Activated CD8-positive, alpha-beta memory T cell treated with anti-CD3 and anti-CD28 coated beads for 1 hour (primary cell): ENCODE results near the gene KRTAP5-5.
"Not testable (repeated sequence)": the region's sequence is repeated elsewhere in the genome, so short reads cannot be mapped to it uniquely, and the experiment has no call there.

ENCODE experiments used
- DNase-seq, 2 donors: peaks; one replicate each; pipeline ENCODE4 v3.0.0-alpha.2; 2020; ENCODE audit warnings: low read depth in 1 of 2; ENCODE audit errors: extremely low read depth in 1 of 2

KRTAP5-5 gene

GRCh38 chr11:1654388-1655167 lies 25.0 kb downstream of the KRTAP5-5 start:
- DNase-seq, result no peak

GRCh38 chr11:1655168-1656060 lies 25.8 kb downstream of the KRTAP5-5 start:
- no peak for DNase-seq

- no peak for DNase-seq
Measured at GRCh38 chr11:1656061-1656441, 26.5 kb downstream of the KRTAP5-5 start.

DNA sequence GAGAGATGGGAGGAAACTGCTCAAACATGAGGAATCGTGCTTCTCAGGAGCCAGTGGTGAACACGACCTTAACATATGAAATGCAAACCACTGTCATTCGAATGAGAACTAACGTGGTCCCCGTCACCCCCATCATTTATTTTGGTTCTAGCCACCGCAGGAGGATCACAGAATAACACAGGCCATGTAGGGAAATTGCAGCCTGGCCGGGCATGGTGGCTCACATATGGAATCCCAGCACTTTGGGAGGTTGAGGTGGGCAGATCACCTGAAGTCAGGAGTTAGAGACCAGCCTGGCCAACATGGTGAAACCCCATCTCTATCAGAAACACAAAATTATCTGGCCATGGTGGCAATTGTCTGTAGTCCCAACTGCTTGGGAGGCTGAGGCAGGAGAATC lies 27.1 kb downstream of the KRTAP5-5 start:
- no peak for DNase-seq

DNA sequence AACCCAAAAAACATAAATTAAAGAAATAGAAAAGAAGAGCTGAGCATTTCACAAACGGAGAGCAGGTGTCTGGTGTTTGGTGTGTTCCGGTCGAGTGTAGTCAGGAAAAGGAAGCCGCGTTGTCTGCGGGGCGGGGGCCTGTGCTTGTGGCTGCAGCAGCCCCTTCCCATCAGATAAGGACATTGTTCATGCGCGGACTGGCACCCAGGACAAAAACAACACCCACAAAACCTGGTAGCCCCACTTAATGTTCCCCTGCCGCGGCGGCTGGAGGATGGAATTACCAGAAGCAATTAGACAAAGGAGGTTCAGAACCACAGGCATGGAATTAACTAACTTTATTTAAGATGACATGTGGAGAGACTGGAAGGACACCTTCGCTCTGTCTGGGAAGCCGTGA lies 29.9 kb downstream of the KRTAP5-5 start:
- no peak for DNase-seq

GRCh38 chr11:1660111-1660867 lies 30.7 kb downstream of the KRTAP5-5 start:
- no peak for DNase-seq

DNA sequence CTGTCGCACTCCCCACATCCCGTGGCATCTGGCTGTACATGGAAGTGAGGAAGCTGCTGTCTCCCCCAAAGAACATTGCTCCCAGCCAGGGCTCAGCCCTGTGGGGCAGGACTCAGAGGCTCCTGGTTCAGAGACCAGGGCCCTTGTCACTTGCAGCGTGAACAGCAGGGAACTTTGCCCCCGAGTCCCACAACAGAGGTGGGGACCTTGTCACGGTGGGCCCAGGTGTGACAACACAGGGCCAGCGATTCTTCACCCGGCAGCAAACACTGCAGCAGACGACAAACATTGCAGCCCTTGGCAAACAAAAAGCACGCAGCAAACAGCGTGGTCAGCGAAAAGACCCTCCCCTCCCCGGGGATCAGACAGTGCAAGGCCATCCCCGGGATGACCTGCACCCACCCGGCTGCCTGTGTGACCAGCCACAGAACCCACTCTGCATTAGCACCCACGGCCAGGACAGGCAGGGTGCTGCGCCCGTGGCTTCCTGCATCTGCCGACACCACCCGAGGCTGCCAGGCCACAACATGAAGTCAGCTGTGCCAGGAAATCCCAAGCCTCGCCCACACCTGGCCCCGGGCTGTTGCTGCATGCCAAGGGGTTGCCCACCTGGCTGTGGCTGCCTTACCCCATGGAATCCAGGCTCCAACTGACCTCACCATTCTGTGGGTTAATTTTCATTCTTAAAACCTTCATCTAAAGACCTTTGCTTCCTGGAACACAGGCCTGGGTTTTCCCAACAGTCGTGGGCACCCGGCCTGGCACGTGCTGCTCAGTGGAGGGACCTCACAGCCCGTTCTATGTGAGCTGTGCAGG lies 32.1 kb downstream of the KRTAP5-5 start:
- DNase-seq, result not testable (repeated sequence)

DNA sequence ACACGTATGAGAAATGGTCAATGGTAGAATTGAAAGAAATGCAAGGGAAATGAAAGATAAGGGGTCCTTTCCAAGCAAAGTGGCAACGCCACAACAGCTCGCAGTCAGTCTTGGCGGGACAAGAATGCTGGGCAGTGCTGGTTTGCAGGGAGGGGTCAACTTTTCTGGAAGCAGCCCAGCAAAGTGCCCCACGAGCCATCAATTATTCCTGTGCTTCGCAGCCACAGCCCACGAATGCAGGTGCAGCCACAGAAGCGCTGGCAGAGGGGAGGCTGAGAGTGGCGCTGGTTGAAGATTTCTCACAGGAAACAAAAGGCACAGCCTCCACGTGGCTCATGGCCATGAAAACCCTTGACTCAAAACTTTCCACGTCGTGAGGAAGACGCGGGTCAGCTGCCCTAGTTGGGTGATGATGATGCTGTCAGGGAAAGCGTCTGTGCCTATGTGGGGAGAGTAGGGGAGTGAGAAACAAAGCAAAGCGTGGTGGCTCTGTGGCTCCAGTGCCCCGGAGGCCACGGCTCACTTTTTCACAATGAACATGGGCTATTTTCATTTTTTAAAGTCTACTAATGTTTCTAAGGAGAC lies 33.2 kb downstream of the KRTAP5-5 start:
- DNase-seq, result not testable (repeated sequence)

DNA sequence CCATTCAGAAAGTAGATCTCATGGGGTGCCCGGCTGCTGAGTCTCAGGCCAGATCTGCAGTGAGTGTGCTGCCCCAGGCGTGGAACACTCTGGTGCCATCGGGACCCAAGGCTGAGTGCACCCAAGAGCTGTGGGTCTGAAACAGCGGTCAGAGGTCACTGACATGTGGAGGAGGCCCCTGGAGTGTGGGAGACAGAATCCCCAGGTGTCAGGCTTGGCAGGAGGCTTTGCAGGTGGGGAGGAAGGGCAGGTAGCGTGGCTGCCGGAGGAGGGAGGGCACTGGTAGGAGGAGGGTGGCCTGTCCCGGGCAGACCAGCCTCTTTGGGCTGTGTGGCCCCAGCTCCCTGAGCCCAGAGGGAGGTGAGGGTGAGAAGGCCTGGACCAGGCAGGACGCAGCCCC lies 35.7 kb downstream of the KRTAP5-5 start:
- no peak for DNase-seq

GRCh38 chr11:1667121-1667850 lies 37.7 kb downstream of the KRTAP5-5 start:
- no peak for DNase-seq

GRCh38 chr11:1667906-1668305 lies 38.3 kb downstream of the KRTAP5-5 start:
- DNase-seq, result no peak

DNA sequence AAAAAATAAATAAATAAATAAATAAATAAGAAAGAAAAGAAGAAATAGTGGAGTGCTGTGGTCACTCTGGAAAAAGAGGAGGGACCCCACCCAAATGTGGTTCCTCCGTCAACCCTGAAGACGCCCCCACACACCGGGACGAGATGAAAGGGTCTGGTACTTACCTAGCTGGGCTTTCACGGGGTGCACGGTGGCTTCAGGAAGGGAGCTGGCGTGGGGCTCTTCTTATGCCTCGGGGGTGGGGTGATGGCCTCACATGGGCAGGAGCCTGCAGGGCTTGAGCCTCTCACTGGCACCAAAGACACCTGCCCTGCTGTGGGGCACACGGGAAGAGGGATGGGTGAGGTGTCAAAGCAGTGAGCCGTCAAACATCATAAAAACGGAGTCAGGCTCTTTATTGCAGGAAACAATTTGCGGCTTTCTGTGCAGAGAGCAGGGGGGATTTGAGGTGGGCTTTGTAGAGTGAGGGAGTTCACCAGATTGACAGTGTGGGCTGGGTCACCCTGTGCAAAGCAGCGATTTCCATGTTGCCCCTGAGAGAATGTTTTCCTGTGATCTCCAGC lies 39.4 kb downstream of the KRTAP5-5 start:
- DNase-seq, result no peak

DNA sequence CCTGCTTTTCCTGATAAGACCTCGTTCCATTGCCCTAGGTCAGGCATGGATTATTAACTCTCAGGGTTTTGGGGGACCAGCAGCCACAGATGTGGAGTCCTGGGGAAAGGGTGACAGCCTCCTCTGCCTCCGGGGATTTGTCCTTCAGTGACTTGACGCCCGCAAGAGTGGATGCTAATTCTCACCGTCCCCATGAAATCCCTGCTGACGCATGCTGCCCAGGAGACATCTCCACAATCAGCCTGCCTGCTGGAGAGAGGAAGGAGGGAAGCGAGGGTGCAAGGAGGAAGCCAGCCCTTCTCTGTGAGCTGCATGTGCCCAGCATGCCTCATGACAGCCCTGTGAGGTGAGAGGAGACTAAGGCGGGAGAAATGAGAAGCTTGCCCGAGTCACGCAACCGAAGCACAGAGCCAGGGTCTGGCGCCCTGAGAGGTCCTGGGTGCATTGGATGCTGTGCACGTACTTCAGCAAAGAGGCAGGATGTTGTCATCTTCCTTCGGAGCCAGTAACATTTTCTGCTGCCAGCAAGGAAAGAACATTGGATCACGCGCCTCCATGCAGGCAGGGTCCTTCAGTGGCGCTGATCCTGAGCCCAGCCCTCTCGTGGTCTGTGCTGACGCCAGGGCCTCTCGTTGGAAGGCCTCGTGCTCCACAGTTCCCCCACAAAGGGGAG lies 40.1 kb downstream of the KRTAP5-5 start:
- DNase-seq, result no peak

GRCh38 chr11:1670457-1670856 lies 40.9 kb downstream of the KRTAP5-5 start:
- DNase-seq, result not testable (repeated sequence)

DNA sequence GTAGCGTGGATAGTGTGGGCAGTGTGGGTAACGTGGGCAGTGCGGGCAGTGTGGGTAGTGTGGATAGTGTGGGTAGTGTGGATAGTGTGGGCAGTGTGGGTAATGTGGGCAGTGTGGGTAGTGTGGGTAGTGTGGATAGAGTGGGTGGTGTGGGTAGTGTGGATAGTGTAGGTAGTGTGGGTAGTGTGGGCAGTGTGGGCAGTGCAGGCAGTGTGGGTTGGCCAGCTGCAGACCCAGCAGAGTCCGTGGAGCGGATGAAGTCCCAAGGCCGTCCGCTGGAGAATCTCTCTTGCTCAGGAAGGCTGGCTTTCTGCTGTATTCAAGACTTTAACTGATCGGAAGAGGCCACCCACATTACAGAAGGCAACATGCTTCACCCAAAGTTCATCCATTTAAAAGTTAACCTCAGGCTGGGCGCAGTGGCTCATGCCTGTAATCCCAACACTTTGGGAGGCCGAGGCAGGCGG lies 41.4 kb downstream of the KRTAP5-5 start:
- no peak for DNase-seq

GRCh38 chr11:1671658-1672057 lies 42.1 kb downstream of the KRTAP5-5 start:
- DNase-seq, result no peak

DNA sequence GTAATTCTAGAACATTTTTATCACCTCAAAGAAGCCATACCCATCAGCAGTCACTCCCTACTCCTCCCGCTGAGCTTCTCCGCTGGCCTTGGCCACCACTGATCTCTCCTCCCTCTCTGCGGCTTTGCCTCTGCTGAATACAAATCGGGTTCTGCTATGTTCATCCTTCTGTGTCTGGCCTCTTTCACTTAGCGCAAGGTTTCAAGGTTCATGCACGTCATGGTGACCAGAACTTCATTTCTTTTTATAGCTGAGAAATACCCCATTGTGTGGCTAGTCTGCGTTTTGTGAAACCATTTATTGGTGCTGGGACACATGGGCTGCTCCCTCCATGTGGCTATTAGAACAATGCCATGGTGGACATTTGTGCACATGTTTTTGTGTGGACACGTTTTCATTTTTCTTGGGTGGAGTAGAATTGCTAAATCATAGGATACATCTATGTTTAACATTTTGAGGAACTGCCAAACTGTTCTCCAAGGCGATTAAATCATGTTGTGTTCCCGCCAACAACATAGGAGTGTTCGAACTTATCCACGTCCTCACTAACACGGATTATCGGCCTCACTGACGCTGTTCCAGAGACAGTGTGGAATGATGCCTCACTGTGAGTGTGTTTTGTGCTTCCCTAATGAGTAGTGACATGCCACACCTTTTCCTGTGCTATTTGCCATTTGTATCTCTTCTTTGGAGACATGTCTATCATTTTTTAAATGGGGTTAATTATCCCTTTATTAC lies 43.2 kb downstream of the KRTAP5-5 start:
- no peak for DNase-seq
